Thyroid gland (tissue), 4 donors: ENCODE measurements around the gene SYCE1.
"Not testable (repeated sequence)": the region's sequence is repeated elsewhere in the genome, so short reads cannot be mapped to it uniquely, and the experiment has no call there.

Source experiments
- CTCF ChIP-seq, 6 experiments: fragments of 200-600 bp in 3 of 6; fragments of 450-650 bp in 3 of 6; sonication (generic) in 3 of 6; IDR thresholded peaks; one replicate each; pipeline ENCODE4 v1.5.1; 2016 to 2019; ENCODE audit warnings: antibody characterized with exemption in 6 of 6, mild to moderate bottlenecking in 2 of 6, inconsistent platforms in 1 of 6, moderate library complexity in 1 of 6
- POLR2A ChIP-seq, 2 donors: fragments of 450-650 bp; IDR thresholded peaks; one replicate each; pipeline ENCODE4 v1.6.1; 2017; ENCODE audit warnings: antibody characterized with exemption in 2 of 2, mild to moderate bottlenecking in 2 of 2, moderate library complexity in 1 of 2

GRCh38 chr10:133577037-133577436 is 11.7 kb upstream of the SYCE1 start:
- not testable (repeated sequence) for TF ChIP-seq CTCF, POLR2A (IDR thresholded peaks at IDR 0.05)
